Gastrocnemius medialis (tissue), 4 donors: Measurements from ENCODE around the gene NFASC. TPM values are rescaled to one million over a fixed set of nuclear protein-coding genes. Genes with fewer than 3 reads are reported as not detected.

Source experiments
- ATAC-seq, 2 donors: fragments of 150-250 bp; one replicate each; pipeline ENCODE4 v1.9.1; 2016
- DNase-seq, 2 donors: peaks; one replicate each; pipeline ENCODE4 v3.0.0-alpha.2; 2019
- H3K27ac ChIP-seq, 4 donors: fragments of 200-600 bp; sonication (generic); 1 replicate in 1 of 4; 2 replicates in 3 of 4; pipeline ENCODE4 v1.5.1; 2016 to 2018; ENCODE audit warnings: mild to moderate bottlenecking in 2 of 4, moderate library complexity in 1 of 4
- H3K27me3 ChIP-seq, 3 donors: fragments of 200-600 bp; sonication (generic) in 2 of 3; 1 replicate in 1 of 3; 2 replicates in 2 of 3; pipeline versions ENCODE4 v1.5.1 to v1.6.0; 2016 to 2019; ENCODE audit warnings: mild to moderate bottlenecking in 1 of 3, moderate library complexity in 1 of 3
- H3K36me3 ChIP-seq, 2 donors: fragments of 200-600 bp; sonication (generic) in 1 of 2; one replicate each; pipeline ENCODE4 v1.5.1; 2017 to 2018
- H3K4me1 ChIP-seq, 2 donors: fragments of 200-600 bp; sonication (generic) in 1 of 2; one replicate each; pipeline ENCODE4 v1.5.1; 2016 to 2017; ENCODE audit warnings: mild to moderate bottlenecking in 2 of 2
- H3K4me3 ChIP-seq, 4 donors: fragments of 200-600 bp; sonication (generic) in 3 of 4; 1 replicate in 1 of 4; 2 replicates in 3 of 4; pipeline ENCODE4 v1.5.1; 2016 to 2019; ENCODE audit warnings: mild to moderate bottlenecking in 2 of 4
- H3K9me3 ChIP-seq, 3 donors: fragments of 200-600 bp; sonication (generic) in 2 of 3; 1 replicate in 1 of 3; 2 replicates in 2 of 3; pipeline ENCODE4 v1.5.1; 2016 to 2019
- CTCF ChIP-seq, 5 experiments: fragments of 450-650 bp in 3 of 5; fragments of 200-600 bp in 2 of 5; sonication (generic) in 2 of 5; IDR thresholded peaks in 4 of 5; conservative IDR thresholded peaks in 1 of 5; 1 replicate in 4 of 5; 2 replicates in 1 of 5; pipeline ENCODE4 v1.5.1; 2016 to 2019; ENCODE audit warnings: antibody characterized with exemption in 5 of 5, mild to moderate bottlenecking in 3 of 5, moderate library complexity in 3 of 5
- POLR2A ChIP-seq, 2 donors: fragments of 450-650 bp; IDR thresholded peaks; one replicate each; pipeline ENCODE4 v1.6.1; 2017; ENCODE audit warnings: antibody characterized with exemption in 2 of 2, mild to moderate bottlenecking in 2 of 2, moderate library complexity in 2 of 2
- in situ Hi-C, 4 donors: fragments of 200-750 bp; cut with MboI; loops; one replicate each; pipeline versions ENCODE4 v1.15.0 to v1.8.0; 2017; ENCODE audit warnings: low sequenced_read_pairs in 4 of 4
- intact Hi-C: fragments of 100-400 bp; cut with DNase I; formaldehyde crosslinking; loops from one replicate; pipeline ENCODE4 v1.15.1; 2023; ENCODE audit warnings: low total_unique reads
- total RNA-seq, 4 donors: library from RNA; depleted of rRNA; stranded (reverse); fragments of >200 nt; gene quantifications; one replicate each; pipeline versions ENCODE4 v1.1.0 to v1.2.3, GENCODE V29; 2016

The NFASC gene
- total RNA-seq, 4 donors from 2014 or later, result 0.75 to 4.7 (median 2.4) TPM

GRCh38 chr1:205032508-205032907 is 161.8 kb downstream of the NFASC start:
- H3K9me3 ChIP-seq, result no peaks in the 10 kb centered on the region
- DNase-seq (no peak), ATAC-seq (no peak)
- TF ChIP-seq CTCF (IDR thresholded peaks at IDR 0.05 in 4 of 5, conservative IDR thresholded peaks at IDR 0.05 in 1 of 5) (no peak), POLR2A (IDR thresholded peaks at IDR 0.05) (no peak)
- no peaks in the 10 kb centered on the region for H3K36me3 ChIP-seq
- H3K27ac ChIP-seq, result no peak overlapping the region
- no peak overlapping the region for H3K4me3 ChIP-seq
- no peaks in the 10 kb centered on the region for H3K4me1 ChIP-seq
- in situ Hi-C loops, result no loop called here
- intact Hi-C loops, result no loop called here
- peaks cover 0 to 2% (median 0%) of the 10 kb centered on the region in 3 donors for H3K27me3 ChIP-seq

- ATAC-seq (no peak), DNase-seq (no peak)
- in situ Hi-C loops, result no loop called here
- Histone ChIP-seq H3K9me3 (no peaks in the 10 kb centered on the region), H3K27me3 (peaks cover 4 to 9% (median 5%) of the 10 kb centered on the region in 3 donors), H3K4me3 (no peak overlapping the region), H3K36me3 (no peaks in the 10 kb centered on the region), H3K27ac (no peak overlapping the region), H3K4me1 (no peaks in the 10 kb centered on the region)
- intact Hi-C loops, result no loop called here
- TF ChIP-seq POLR2A (IDR thresholded peaks at IDR 0.05) (no peak), CTCF (IDR thresholded peaks at IDR 0.05 in 4 of 5, conservative IDR thresholded peaks at IDR 0.05 in 1 of 5) (no peak)
These were observed 166.9 kb downstream of the NFASC start for GRCh38 chr1:205037539-205037938.

- in situ Hi-C loops (no loop called here), intact Hi-C loops (no loop called here)
- H3K36me3 ChIP-seq, result no peaks in the 10 kb centered on the region
- DNase-seq, result no peak
- no peaks in the 10 kb centered on the region for H3K4me1 ChIP-seq
- TF ChIP-seq CTCF (IDR thresholded peaks at IDR 0.05 in 4 of 5, conservative IDR thresholded peaks at IDR 0.05 in 1 of 5), result no peak
- TF ChIP-seq POLR2A (IDR thresholded peaks at IDR 0.05), result no peak
- peaks cover 10 to 16% (median 11%) of the 10 kb centered on the region in 3 donors for H3K27me3 ChIP-seq
- H3K4me3 ChIP-seq, result no peak overlapping the region
- no peak overlapping the region for H3K27ac ChIP-seq
- H3K9me3 ChIP-seq, result no peaks in the 10 kb centered on the region
- ATAC-seq, result no peak
These were observed 167.6 kb downstream of the NFASC start for GRCh38 chr1:205038132-205038786.

GRCh38 chr1:205041001-205041715 is 170.5 kb downstream of the NFASC start:
- no peaks in the 10 kb centered on the region for H3K9me3 ChIP-seq
- in situ Hi-C loops, result no loop called here
- H3K36me3 ChIP-seq, result no peaks in the 10 kb centered on the region
- H3K4me1 ChIP-seq, result no peaks in the 10 kb centered on the region
- no peak for TF ChIP-seq CTCF (IDR thresholded peaks at IDR 0.05 in 4 of 5, conservative IDR thresholded peaks at IDR 0.05 in 1 of 5)
- TF ChIP-seq POLR2A (IDR thresholded peaks at IDR 0.05), result no peak
- no peak overlapping the region for H3K27ac ChIP-seq
- intact Hi-C loops, result no loop called here
- H3K27me3 ChIP-seq, result peaks cover 32 to 39% (median 39%) of the 10 kb centered on the region in 3 donors
- ATAC-seq (no peak), DNase-seq (no peak)
- no peak overlapping the region for H3K4me3 ChIP-seq
